ENCODE results near the gene E2F3.

Gene E2F3

DNA sequence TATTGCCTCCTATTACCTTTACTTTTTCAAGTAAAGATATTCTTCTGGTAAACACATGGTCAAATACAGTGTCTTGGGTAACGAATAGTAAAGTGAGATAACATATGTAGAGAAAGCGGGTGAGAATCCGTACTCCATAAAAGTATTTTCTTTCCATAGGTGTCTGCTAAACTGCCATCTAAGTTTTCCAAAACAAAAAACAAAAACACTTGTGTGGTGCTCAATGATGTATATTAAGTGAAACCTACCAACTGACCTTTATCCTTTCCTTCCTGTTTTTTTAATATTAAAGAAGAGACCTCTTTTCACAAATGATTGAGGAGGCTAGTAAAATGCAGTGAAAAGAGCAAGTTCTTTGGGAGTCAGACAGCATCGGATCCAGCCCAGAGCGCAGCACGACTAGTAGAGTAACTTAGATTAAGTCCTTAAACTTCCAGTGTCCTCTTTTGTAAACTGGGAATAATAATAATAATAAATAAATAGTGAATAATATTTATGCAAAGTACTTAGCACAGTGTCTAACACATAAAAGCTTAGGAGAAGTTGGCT, 132.1 kb downstream of the E2F3 start:
- DNase-seq (ENCODE audit: low read depth): no peak

DNA sequence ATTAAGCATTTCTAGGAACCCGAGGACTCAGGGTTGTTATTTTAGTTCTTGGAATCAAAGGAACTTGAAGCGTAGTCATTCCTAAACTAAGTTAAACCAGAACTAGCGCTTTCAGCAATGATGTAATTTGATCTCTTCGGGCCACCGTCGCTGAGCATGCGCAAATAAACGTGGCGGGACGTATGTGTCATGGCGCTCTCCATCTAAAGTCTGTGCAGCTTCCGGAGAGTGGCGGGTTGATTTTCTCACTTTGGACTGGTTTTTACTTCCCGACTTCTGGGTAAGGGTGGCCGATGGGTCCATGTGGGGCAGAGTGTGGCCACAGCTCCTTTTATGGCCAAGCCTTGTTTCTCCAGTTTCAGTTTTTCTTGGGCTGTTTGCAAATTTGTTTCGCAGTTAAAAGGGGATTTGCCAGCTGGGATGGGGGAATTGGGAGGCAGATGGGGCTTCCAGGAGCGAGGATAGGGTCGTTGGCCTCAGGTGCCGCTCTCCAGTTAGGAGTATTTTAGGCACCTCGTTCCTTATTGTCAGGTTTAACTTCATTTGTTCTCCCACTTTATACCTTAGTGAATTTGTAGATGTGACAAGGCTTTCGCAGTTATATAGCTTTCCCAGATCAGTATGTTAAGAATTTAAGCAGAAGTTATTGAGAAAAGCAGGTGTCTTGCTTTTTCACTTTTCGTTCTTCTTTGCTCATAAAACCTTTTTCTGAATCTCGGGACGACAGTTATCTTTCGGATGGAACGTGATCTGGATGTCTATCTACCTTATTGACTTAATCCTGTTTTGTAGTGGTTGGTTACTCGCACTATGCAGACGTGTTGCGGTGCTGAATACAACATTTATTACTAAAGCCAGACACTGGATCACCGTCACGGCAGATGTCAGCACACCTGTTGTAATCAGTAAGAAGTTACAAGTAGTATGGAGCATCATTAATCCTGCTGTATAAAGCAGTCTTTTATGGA, 132.9 kb downstream of the E2F3 start, which contains the start of gene CDKAL1:
CDKAL1 (plus strand) TSS at position 163 of the 968 bp plus-strand sequence. CDS start 11,894 bp downstream, outside the sequence.
- DNase-seq (ENCODE audit: low read depth): peak; percentile 69

DNA sequence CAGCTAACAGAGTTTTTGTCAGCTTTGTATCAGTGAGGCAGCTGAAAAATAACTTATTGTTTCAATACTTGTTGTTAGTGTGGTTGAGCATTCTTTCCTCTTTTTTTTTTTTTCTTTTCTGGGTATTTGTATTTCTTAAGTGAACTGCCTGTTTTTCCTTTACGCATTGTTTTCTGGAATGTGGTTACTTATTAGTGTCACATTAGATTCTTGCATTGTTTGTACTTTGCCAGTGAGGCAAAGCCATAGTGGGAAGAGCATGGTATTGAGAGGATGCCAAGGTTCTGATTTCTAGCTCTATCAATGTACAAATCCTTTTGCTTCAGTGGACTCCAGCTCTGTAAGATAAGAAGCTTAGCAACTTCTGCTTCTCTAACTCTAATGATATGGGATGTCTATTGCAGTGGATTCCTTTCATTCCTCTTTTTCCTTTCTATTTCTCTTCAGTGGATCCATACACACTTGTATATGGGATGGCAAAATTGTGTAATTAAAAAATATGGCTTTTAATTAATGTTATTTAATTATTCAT, 136.5 kb downstream of the E2F3 start:
- no peak for DNase-seq (ENCODE audit: low read depth)

DNA sequence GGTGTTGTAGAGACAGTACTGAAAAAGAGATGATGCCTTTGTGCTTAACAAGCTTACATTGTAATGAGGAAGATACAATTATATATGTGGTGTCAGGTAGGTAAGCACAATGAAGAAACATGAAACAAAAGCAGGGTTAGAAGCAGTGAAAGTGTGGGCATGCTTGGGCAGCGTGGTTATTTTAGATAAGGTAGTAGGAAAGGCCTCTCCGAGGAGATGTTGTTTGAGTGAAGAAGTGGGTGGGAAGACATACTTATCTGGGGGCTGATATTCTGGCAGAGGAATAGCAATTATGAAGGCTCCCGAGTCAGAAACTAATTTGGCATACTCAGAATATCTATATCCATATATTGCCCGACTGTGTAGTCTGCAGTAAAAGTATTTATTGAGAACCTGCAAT, 137.2 kb downstream of the E2F3 start:
- no peak for DNase-seq (ENCODE audit: low read depth)

DNA sequence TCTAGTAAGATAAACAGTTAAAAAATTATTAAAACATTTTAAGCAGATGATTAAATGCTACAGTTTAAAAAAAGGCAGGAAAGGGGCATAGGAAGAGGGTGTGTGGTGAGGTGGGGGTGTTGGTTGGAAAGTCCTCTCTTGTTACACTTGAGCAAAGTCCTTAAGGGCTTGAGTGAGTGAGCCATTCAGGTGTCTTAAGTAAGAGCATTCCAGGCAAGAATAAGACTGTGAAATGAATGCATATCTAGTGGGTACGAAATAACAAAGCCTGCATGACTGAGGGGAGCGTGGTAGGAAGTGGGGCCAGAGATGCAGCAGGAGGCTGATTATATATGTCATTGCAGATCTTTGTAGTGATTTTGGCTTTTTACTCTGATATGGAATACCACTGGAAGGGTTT, 137.7 kb downstream of the E2F3 start:
- no peak for DNase-seq (ENCODE audit: low read depth)

DNA sequence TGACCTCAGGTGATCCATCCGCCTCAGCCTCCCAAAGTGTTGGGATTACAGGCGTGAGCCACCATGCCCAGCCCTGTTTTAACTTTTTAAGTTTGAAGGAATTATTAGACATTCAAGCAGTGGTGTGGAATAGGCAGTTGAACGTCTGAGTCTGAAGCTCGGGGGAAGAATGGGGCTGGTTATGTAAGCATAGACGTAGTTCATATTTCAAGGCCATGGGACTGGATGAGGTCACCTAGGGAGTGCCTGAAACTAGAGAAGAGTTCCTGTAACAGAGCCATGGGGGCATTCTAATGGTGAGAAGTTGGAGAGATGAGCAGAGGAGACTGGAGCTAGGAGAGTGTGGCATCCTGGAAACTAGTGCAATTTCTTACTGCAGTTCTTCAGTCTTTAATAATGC, 139.0 kb downstream of the E2F3 start:
- no peak for DNase-seq (ENCODE audit: low read depth)

DNA sequence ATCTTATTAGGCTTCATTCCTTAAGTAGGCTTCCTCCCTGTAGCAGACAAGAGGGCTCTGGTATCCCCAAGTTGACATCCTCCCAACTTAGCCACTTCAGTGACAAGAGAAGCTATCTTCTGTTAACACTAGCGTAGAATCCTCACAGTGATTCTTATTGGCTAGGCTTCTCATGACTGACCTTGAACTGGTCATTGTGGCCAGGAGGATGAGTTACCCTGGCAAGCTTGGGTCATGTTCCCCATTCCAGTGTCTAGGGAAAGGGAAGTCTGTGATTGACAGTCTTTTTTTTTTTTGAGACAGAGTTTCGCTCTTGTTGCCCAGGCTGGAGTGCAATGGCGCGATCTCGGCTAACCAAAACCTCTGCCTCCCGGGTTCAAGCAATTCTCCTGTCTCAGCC, 139.7 kb downstream of the E2F3 start:
- no peak for DNase-seq (ENCODE audit: low read depth)

DNA sequence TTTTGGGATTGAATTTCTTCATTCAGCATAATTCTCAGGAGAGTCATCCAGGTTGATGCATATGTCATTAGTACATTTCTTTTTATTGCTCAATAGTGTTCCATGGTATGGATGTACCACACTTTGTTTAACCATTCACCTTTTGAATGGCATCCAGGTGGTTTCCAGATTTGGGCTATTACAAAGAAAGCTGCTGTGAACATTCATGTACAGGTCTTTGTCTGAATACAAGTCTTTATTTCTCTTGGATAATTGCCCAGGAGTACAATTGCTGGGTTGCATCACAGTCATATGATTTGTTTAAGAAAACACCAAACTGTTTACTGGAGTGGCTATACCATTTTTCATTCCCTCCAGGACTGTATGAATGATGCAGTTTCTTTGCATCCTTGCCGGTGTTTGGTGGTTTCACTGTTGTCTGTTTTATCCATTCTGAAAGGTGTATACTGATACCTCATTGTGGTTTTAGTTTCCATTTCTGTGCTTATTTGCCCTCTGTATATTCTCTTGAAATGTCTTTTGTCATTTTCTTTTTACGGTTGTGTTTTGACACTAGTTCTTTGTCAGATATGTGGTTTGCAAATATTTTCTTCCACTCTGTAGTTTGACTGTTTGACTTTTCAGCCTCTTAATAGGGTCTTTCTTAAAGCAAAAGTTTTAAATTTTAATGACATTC, 141.4 kb downstream of the E2F3 start:
- no peak for DNase-seq (ENCODE audit: low read depth)

All from stimulated activated CD8-positive, alpha-beta memory T cell treated with anti-CD3 and anti-CD28 coated beads, Interleukin-15, amount 100 ng/mL, for 24 hours (primary cell).